ENCODE data around the gene VTI1A. TPM values are rescaled to one million over a fixed set of nuclear protein-coding genes. Genes with fewer than 3 reads are reported as not detected.

Gene VTI1A
- polyA plus RNA-seq, 2 of the 4 experiments (the other 2 are of a cell fraction): 17.0 to 25.3 TPM

DNA sequence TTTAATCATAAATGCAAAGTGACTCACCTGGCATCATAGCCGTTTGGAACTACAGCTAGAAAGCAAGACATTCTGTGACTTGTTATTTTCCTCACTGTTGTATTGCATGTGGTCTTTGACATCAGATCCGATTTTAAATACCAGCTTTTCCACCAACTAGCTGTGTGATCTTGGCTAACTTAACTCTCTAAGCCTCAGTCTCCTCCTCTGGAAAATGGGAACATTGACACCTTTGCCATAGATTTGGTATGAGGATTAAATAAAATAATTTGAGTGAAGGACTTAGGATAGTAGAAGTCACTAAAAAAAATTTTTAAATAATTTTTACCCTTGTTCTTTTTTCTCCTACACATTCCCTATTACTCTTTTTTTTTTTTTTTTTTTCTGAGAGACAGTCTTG is 348.1 kb downstream of the VTI1A start (continued):
- TF ChIP-seq, protein P1, sequence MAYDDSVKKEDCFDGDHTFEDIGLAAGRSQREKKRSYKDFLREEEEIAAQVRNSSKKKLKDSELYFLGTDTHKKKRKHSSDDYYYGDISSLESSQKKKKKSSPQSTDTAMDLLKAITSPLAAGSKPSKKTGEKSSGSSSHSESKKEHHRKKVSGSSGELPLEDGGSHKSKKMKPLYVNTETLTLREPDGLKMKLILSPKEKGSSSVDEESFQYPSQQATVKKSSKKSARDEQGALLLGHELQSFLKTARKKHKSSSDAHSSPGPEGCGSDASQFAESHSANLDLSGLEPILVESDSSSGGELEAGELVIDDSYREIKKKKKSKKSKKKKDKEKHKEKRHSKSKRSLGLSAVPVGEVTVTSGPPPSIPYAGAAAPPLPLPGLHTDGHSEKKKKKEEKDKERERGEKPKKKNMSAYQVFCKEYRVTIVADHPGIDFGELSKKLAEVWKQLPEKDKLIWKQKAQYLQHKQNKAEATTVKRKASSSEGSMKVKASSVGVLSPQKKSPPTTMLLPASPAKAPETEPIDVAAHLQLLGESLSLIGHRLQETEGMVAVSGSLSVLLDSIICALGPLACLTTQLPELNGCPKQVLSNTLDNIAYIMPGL (CRISPR knock-in tag; IDR thresholded peaks at IDR 0.05; ENCODE audit: borderline replicate concordance): no peak
- no peak for TF ChIP-seq BHLHE40 (IDR thresholded peaks at IDR 0.05; ENCODE audit: low read depth, low read length)
- no peak for TF ChIP-seq FOSL2 (IDR thresholded peaks at IDR 0.05)
- no peak for TF ChIP-seq FOSL2 (CRISPR knock-in tag; IDR thresholded peaks at IDR 0.05)
- TF ChIP-seq RFX5 (IDR thresholded peaks at IDR 0.05): no peak
- TF ChIP-seq MAFK (IDR thresholded peaks at IDR 0.05; ENCODE audit: partially characterized antibody): no peak
- TF ChIP-seq RARB (CRISPR knock-in tag; IDR thresholded peaks at IDR 0.05): no peak
- no peak for TF ChIP-seq SMC3 (IDR thresholded peaks at IDR 0.05)

DNA sequence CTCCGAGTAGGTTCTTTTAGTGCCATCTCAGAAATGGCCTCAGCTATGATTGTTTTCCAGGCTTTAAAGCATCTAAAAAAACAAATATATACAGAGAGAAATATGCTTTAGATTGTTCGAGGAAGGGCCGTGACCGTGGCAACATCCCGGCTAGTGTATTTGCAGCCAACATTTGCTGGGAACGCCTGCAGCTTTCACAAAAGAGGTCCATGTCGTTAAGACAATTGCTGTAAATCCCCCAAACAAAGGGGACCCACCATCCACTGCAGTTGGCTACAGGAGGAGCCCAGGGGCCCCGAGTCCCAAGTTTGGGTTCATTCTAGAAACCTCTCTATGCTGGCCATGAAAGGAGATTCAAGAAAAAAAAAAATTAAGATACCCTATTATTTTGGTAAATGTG is 350.2 kb downstream of the VTI1A start:
- no peak for FAIRE-seq
- no peak for TF ChIP-seq CBX2 (IDR thresholded peaks at IDR 0.05; ENCODE audit: borderline replicate concordance, low read depth)
- TF ChIP-seq, protein P2, sequence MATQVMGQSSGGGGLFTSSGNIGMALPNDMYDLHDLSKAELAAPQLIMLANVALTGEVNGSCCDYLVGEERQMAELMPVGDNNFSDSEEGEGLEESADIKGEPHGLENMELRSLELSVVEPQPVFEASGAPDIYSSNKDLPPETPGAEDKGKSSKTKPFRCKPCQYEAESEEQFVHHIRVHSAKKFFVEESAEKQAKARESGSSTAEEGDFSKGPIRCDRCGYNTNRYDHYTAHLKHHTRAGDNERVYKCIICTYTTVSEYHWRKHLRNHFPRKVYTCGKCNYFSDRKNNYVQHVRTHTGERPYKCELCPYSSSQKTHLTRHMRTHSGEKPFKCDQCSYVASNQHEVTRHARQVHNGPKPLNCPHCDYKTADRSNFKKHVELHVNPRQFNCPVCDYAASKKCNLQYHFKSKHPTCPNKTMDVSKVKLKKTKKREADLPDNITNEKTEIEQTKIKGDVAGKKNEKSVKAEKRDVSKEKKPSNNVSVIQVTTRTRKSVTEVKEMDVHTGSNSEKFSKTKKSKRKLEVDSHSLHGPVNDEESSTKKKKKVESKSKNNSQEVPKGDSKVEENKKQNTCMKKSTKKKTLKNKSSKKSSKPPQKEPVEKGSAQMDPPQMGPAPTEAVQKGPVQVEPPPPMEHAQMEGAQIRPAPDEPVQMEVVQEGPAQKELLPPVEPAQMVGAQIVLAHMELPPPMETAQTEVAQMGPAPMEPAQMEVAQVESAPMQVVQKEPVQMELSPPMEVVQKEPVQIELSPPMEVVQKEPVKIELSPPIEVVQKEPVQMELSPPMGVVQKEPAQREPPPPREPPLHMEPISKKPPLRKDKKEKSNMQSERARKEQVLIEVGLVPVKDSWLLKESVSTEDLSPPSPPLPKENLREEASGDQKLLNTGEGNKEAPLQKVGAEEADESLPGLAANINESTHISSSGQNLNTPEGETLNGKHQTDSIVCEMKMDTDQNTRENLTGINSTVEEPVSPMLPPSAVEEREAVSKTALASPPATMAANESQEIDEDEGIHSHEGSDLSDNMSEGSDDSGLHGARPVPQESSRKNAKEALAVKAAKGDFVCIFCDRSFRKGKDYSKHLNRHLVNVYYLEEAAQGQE (IDR thresholded peaks at IDR 0.05): no peak
- TF ChIP-seq ESRRA (IDR thresholded peaks at IDR 0.05; ENCODE audit: borderline replicate concordance, low read length): no peak
- no peak overlapping the region for H3K27ac ChIP-seq
- H3K9me3 ChIP-seq: no peaks in the 10 kb centered on the region
- no peak for ATAC-seq
- H3K4me1 ChIP-seq: peaks cover 30% of the 10 kb centered on the region
- ChIA-PET CTCF (interaction anchor here (0.5 kb wide), 1 partner anchor 120 kb away, joined by 3 read pairs; no protein-coding TSS in a partner anchor), POLR2A (no interaction called here)
- no peak overlapping the region for H3K4me2 ChIP-seq
- WGBS (ENCODE audit: missing lambda C conversion rate): 88% methylated on average over 8 of the region's 8 CpGs
- no peak for DNase-seq (ENCODE audit: low read depth in 1 of 2, low spot score in 1 of 2)
- no peak overlapping the region for H3K4me3 ChIP-seq

DNA sequence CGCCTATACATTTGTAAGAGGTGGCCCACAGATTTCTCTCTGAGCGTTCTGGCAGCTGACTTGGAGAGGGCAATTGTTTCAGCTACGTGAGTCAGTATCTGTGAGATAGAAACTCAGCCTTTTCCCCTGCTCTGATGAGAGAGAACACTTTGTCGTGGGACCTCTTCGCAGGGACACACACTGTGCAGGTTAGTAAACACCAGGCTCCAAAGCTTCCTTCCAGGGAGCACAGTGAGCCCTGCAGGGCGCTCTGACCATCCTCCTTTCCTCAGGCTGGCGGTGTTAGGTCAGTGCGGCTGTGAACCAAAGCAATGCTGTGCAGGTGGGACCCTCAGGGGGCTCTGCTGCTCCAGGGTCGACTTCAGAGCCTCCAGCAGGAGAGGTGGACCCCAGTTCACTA is 350.8 kb downstream of the VTI1A start:
- no peak for TF ChIP-seq JUN (IDR thresholded peaks at IDR 0.05)
- TF ChIP-seq GATA3 (IDR thresholded peaks at IDR 0.05; ENCODE audit: borderline replicate concordance): no peak
- TF ChIP-seq, protein P1 (CRISPR knock-in tag; IDR thresholded peaks at IDR 0.05; ENCODE audit: borderline replicate concordance): no peak
- TF ChIP-seq, protein P3, sequence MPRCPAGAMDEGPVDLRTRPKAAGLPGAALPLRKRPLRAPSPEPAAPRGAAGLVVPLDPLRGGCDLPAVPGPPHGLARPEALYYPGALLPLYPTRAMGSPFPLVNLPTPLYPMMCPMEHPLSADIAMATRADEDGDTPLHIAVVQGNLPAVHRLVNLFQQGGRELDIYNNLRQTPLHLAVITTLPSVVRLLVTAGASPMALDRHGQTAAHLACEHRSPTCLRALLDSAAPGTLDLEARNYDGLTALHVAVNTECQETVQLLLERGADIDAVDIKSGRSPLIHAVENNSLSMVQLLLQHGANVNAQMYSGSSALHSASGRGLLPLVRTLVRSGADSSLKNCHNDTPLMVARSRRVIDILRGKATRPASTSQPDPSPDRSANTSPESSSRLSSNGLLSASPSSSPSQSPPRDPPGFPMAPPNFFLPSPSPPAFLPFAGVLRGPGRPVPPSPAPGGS (IDR thresholded peaks at IDR 0.05): no peak
- no peak for TF ChIP-seq CBX2 (IDR thresholded peaks at IDR 0.05; ENCODE audit: borderline replicate concordance, low read depth)
- TF ChIP-seq, protein P4, sequence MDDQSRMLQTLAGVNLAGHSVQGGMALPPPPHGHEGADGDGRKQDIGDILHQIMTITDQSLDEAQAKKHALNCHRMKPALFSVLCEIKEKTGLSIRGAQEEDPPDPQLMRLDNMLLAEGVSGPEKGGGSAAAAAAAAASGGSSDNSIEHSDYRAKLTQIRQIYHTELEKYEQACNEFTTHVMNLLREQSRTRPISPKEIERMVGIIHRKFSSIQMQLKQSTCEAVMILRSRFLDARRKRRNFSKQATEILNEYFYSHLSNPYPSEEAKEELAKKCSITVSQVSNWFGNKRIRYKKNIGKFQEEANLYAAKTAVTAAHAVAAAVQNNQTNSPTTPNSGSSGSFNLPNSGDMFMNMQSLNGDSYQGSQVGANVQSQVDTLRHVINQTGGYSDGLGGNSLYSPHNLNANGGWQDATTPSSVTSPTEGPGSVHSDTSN (IDR thresholded peaks at IDR 0.05): no peak
- TF ChIP-seq EP300 (IDR thresholded peaks at IDR 0.05): no peak
- TF ChIP-seq EHF (CRISPR knock-in tag; IDR thresholded peaks at IDR 0.05): no peak
- TF ChIP-seq, protein P2 (IDR thresholded peaks at IDR 0.05): no peak
- no peak for TF ChIP-seq RFX5 (IDR thresholded peaks at IDR 0.05)
- no peak for TF ChIP-seq CBX8 (IDR thresholded peaks at IDR 0.05)

More for the DNA sequence above, 350.8 kb downstream of the VTI1A start:
- H3K9me3 ChIP-seq: no peaks in the 10 kb centered on the region
- no peak overlapping the region for H3K4me2 ChIP-seq
- WGBS (ENCODE audit: missing lambda C conversion rate): 84% methylated on average over 9 of the region's 9 CpGs
- DNase-seq (ENCODE audit: low read depth in 1 of 2, low spot score in 1 of 2) (no peak), ATAC-seq (no peak), FAIRE-seq (no peak)
- ChIA-PET CTCF (no interaction called here), POLR2A (no interaction called here)
- no peak overlapping the region for H3K27ac ChIP-seq
- no peak overlapping the region for H3K4me3 ChIP-seq
- peaks cover 33% of the 10 kb centered on the region for H3K4me1 ChIP-seq

Data from A549 (cell line).